Tibial nerve (tissue), 4 donors: ENCODE measurements around the gene IQGAP2.

ENCODE experiments used
- CTCF ChIP-seq, 5 experiments: fragments of 200-600 bp in 3 of 5; fragments of 450-650 bp in 2 of 5; sonication (generic) in 3 of 5; IDR thresholded peaks; one replicate each; pipeline ENCODE4 v1.5.1; 2016 to 2019; ENCODE audit warnings: antibody characterized with exemption in 5 of 5, mild to moderate bottlenecking in 3 of 5, moderate library complexity in 2 of 5
- EP300 ChIP-seq, 2 donors: sonication (generic); formaldehyde crosslinking; IDR thresholded peaks; one replicate each; pipeline ENCODE4 v1.6.1; 2017; ENCODE audit warnings: antibody characterized with exemption in 2 of 2, mild to moderate bottlenecking in 1 of 2
- POLR2A ChIP-seq, 2 donors: fragments of 450-650 bp; IDR thresholded peaks; one replicate each; pipeline ENCODE4 v1.6.1; 2017; ENCODE audit warnings: antibody characterized with exemption in 2 of 2, mild to moderate bottlenecking in 2 of 2, moderate library complexity in 2 of 2

- TF ChIP-seq CTCF (IDR thresholded peaks at IDR 0.05) (no peak), EP300 (IDR thresholded peaks at IDR 0.05) (no peak), POLR2A (IDR thresholded peaks at IDR 0.05) (no peak)
Observed at GRCh38 chr5:76514713-76515112, 111.6 kb downstream of the IQGAP2 start.
